Astrocyte (in vitro differentiated cells and primary cell): Measurements from ENCODE around the gene SRC. TPM values are rescaled to one million over a fixed set of nuclear protein-coding genes. Genes with fewer than 3 reads are reported as not detected.

Source experiments
- DNase-seq: peaks from one replicate; pipeline ENCODE4 v3.0.0-alpha.2; 2010; ENCODE audit warnings: low read depth
- FAIRE-seq: peaks from 2 replicates; lab custom pipeline; 2011; peaks lifted over from hg19 to GRCh38; lab: Jason Lieb, UNC
- H2AFZ ChIP-seq: 2 replicates; pipeline ENCODE4 v1.6.0; 2012; ENCODE audit warnings: low read depth, low read length, inconsistent platforms
- H3K27ac ChIP-seq: 2 replicates; pipeline ENCODE4 v1.5.1; 2011; ENCODE audit warnings: low read depth, low read length, inconsistent platforms
- H3K27me3 ChIP-seq: 2 replicates; pipeline ENCODE4 v1.6.0; 2011; ENCODE audit warnings: low read length, inconsistent platforms; ENCODE audit not compliant: insufficient read depth
- H3K36me3 ChIP-seq: 2 replicates; pipeline ENCODE4 v1.5.1; 2011; ENCODE audit warnings: low read length, inconsistent platforms; ENCODE audit not compliant: insufficient read depth
- H3K4me1 ChIP-seq: 2 replicates; pipeline ENCODE4 v1.5.1; 2011; ENCODE audit warnings: low read length, inconsistent platforms; ENCODE audit not compliant: insufficient read depth
- H3K4me2 ChIP-seq: 2 replicates; pipeline ENCODE4 v1.6.0; 2012; ENCODE audit warnings: low read length, inconsistent platforms
- H3K4me3 ChIP-seq: 2 replicates; pipeline ENCODE4 v1.5.1; 2011; ENCODE audit warnings: low read depth, mild to moderate bottlenecking, low read length, inconsistent platforms; ENCODE audit not compliant: insufficient read depth
- H3K79me2 ChIP-seq: 2 replicates; pipeline ENCODE4 v1.6.0; 2012; ENCODE audit warnings: mild to moderate bottlenecking, low read length, inconsistent platforms; ENCODE audit not compliant: insufficient read depth
- H3K9ac ChIP-seq: 2 replicates; pipeline ENCODE4 v1.6.0; 2012; ENCODE audit warnings: mild to moderate bottlenecking, low read length, inconsistent platforms
- H3K9me3 ChIP-seq: 2 replicates; pipeline ENCODE4 v1.5.1; 2012; ENCODE audit warnings: low read depth, mild to moderate bottlenecking, low read length, inconsistent platforms; ENCODE audit not compliant: insufficient read depth
- H4K20me1 ChIP-seq: 2 replicates; pipeline ENCODE4 v1.6.0; 2012; ENCODE audit warnings: low read length, inconsistent platforms; ENCODE audit not compliant: insufficient read depth
- H3K27ac Mint-ChIP-seq: one replicate; pipeline ENCODE4 v1.8.0; 2021; ENCODE audit warnings: mild to moderate bottlenecking, mixed read lengths; ENCODE audit not compliant: unreplicated experiment
- H3K27me3 Mint-ChIP-seq: one replicate; pipeline ENCODE4 v1.8.0; 2021; ENCODE audit warnings: low read depth, mixed read lengths; ENCODE audit not compliant: unreplicated experiment
- H3K36me3 Mint-ChIP-seq: one replicate; pipeline ENCODE4 v1.8.0; 2021; ENCODE audit warnings: low read depth, mixed read lengths; ENCODE audit not compliant: unreplicated experiment
- H3K4me1 Mint-ChIP-seq: one replicate; pipeline ENCODE4 v1.8.0; 2021; ENCODE audit warnings: low read depth, mixed read lengths; ENCODE audit not compliant: unreplicated experiment
- H3K4me3 Mint-ChIP-seq: one replicate; pipeline ENCODE4 v1.8.0; 2021; ENCODE audit warnings: mild to moderate bottlenecking, moderate library complexity, mixed read lengths; ENCODE audit not compliant: unreplicated experiment
- H3K9me3 Mint-ChIP-seq: one replicate; pipeline ENCODE4 v1.8.0; 2021; ENCODE audit warnings: mild to moderate bottlenecking, mixed read lengths; ENCODE audit not compliant: unreplicated experiment
- CTCF ChIP-seq: IDR thresholded peaks from 2 replicates; pipeline ENCODE4 v1.5.1; 2011; ENCODE audit warnings: low read depth, mild to moderate bottlenecking, inconsistent platforms, low read length, moderate library complexity; ENCODE audit not compliant: insufficient read depth
- EZH2 ChIP-seq: IDR thresholded peaks from 2 replicates; pipeline ENCODE4 v1.6.1; 2012; ENCODE audit warnings: mild to moderate bottlenecking, low read length, inconsistent platforms; ENCODE audit not compliant: insufficient read depth
- total RNA-seq: library from RNA; stranded (reverse); gene quantifications from 2 replicates; pipeline ENCODE4 v1.2.1, GENCODE V29; 2021

Gene SRC
- total RNA-seq, 1 donor from 2014 or later: 33.4 TPM

GRCh38 chr20:37426106-37426505, 80.2 kb downstream of the SRC start:
- H3K9ac ChIP-seq: no peak overlapping the region
- TF ChIP-seq CTCF (no peak), EZH2 (no peak)
- no peaks in the 10 kb centered on the region for H3K79me2 ChIP-seq
- H2AFZ ChIP-seq: no peak overlapping the region
- Mint-ChIP-seq H3K27me3 (peaks cover 36% of the 10 kb centered on the region), H3K4me3 (no peak overlapping the region), H3K36me3 (no peaks in the 10 kb centered on the region), H3K9me3 (no peaks in the 10 kb centered on the region), H3K4me1 (peaks cover 10% of the 10 kb centered on the region), H3K27ac (no peak overlapping the region)
- no peak overlapping the region for H3K27ac ChIP-seq
- H3K27me3 ChIP-seq: peaks cover 44% of the 10 kb centered on the region
- no peak for DNase-seq
- no peak overlapping the region for H3K4me2 ChIP-seq
- H3K4me1 ChIP-seq: peaks cover 3% of the 10 kb centered on the region
- H4K20me1 ChIP-seq: no peaks in the 10 kb centered on the region
- H3K36me3 ChIP-seq: no peaks in the 10 kb centered on the region
- no peaks in the 10 kb centered on the region for H3K9me3 ChIP-seq
- H3K4me3 ChIP-seq: no peak overlapping the region
- FAIRE-seq: no peak

- Mint-ChIP-seq H3K4me3 (no peak overlapping the region), H3K36me3 (no peaks in the 10 kb centered on the region), H3K27ac (no peak overlapping the region), H3K27me3 (peaks cover 29% of the 10 kb centered on the region), H3K4me1 (peaks cover 5% of the 10 kb centered on the region), H3K9me3 (no peaks in the 10 kb centered on the region)
- no peak overlapping the region for H2AFZ ChIP-seq
- H3K27ac ChIP-seq: no peak overlapping the region
- H3K9ac ChIP-seq: no peak overlapping the region
- FAIRE-seq: no peak
- no peaks in the 10 kb centered on the region for H4K20me1 ChIP-seq
- no peaks in the 10 kb centered on the region for H3K9me3 ChIP-seq
- no peaks in the 10 kb centered on the region for H3K79me2 ChIP-seq
- no peak overlapping the region for H3K4me2 ChIP-seq
- no peaks in the 10 kb centered on the region for H3K36me3 ChIP-seq
- peaks cover under 1% of the 10 kb centered on the region for H3K4me1 ChIP-seq
- H3K27me3 ChIP-seq: peaks cover 39% of the 10 kb centered on the region
- no peak for DNase-seq
- no peak overlapping the region for H3K4me3 ChIP-seq
- TF ChIP-seq EZH2 (no peak), CTCF (no peak)
These were observed 81.0 kb downstream of the SRC start for GRCh38 chr20:37426978-37427377.

- Histone ChIP-seq H4K20me1 (no peaks in the 10 kb centered on the region), H3K36me3 (no peaks in the 10 kb centered on the region), H3K4me2 (no peak overlapping the region), H2AFZ (no peak overlapping the region), H3K4me1 (no peaks in the 10 kb centered on the region), H3K27me3 (peaks cover 34% of the 10 kb centered on the region), H3K27ac (no peak overlapping the region), H3K79me2 (no peaks in the 10 kb centered on the region), H3K9me3 (no peaks in the 10 kb centered on the region), H3K9ac (no peak overlapping the region), H3K4me3 (no peak overlapping the region)
- FAIRE-seq: no peak
- H3K4me3 Mint-ChIP-seq: no peak overlapping the region
- TF ChIP-seq EZH2: no peak
- TF ChIP-seq CTCF: no peak
- peaks cover 4% of the 10 kb centered on the region for H3K27me3 Mint-ChIP-seq
- H3K9me3 Mint-ChIP-seq: no peaks in the 10 kb centered on the region
- DNase-seq: no peak
- no peaks in the 10 kb centered on the region for H3K36me3 Mint-ChIP-seq
- no peaks in the 10 kb centered on the region for H3K4me1 Mint-ChIP-seq
- H3K27ac Mint-ChIP-seq: no peak overlapping the region
These were observed 84.1 kb downstream of the SRC start for GRCh38 chr20:37430044-37430443.
